K562 (cell line): ENCODE measurements around the gene LAPTM5.

Source experiments
- EHMT2 ChIP-seq: fragments of 450-650 bp; IDR thresholded peaks from 2 replicates; pipeline ENCODE4 v1.6.1; 2018; ENCODE audit warnings: antibody characterized with exemption
- EZH2 ChIP-seq: IDR thresholded peaks from 2 replicates; pipeline ENCODE4 v1.6.1; 2012; ENCODE audit warnings: low read depth, mild to moderate bottlenecking, inconsistent platforms, low read length, borderline replicate concordance
- MYBL2 ChIP-seq, 2 experiments: fragments of 450-650 bp in 1 of 2; sonication (generic) in 1 of 2; formaldehyde crosslinking in 1 of 2; IDR thresholded peaks; 2 replicates each; pipeline versions ENCODE4 v1.6.1 to v1.8.1; 2017 to 2022; ENCODE audit warnings: borderline replicate concordance in 1 of 2, inconsistent platforms in 1 of 2, low read depth in 1 of 2, mild to moderate bottlenecking in 1 of 2, missing genetic modification reagents in 1 of 2, moderate library complexity in 1 of 2
- RUNX1 ChIP-seq: sonication (generic); IDR thresholded peaks from 2 replicates; pipeline ENCODE4 v1.6.1; 2016; ENCODE audit warnings: antibody characterized with exemption, low read depth
- SMAD3 ChIP-seq: fragments of 450-650 bp; formaldehyde crosslinking; conservative IDR thresholded peaks from 2 replicates; pipeline ENCODE4 v1.4.0; 2020; ENCODE audit warnings: mild to moderate bottlenecking
- TF ChIP-seq, protein P1 (sequence below): IDR thresholded peaks from 2 replicates; pipeline ENCODE4 v1.6.1; 2016; ENCODE audit warnings: missing genetic modification characterization, missing compliant biosample characterization

DNA sequence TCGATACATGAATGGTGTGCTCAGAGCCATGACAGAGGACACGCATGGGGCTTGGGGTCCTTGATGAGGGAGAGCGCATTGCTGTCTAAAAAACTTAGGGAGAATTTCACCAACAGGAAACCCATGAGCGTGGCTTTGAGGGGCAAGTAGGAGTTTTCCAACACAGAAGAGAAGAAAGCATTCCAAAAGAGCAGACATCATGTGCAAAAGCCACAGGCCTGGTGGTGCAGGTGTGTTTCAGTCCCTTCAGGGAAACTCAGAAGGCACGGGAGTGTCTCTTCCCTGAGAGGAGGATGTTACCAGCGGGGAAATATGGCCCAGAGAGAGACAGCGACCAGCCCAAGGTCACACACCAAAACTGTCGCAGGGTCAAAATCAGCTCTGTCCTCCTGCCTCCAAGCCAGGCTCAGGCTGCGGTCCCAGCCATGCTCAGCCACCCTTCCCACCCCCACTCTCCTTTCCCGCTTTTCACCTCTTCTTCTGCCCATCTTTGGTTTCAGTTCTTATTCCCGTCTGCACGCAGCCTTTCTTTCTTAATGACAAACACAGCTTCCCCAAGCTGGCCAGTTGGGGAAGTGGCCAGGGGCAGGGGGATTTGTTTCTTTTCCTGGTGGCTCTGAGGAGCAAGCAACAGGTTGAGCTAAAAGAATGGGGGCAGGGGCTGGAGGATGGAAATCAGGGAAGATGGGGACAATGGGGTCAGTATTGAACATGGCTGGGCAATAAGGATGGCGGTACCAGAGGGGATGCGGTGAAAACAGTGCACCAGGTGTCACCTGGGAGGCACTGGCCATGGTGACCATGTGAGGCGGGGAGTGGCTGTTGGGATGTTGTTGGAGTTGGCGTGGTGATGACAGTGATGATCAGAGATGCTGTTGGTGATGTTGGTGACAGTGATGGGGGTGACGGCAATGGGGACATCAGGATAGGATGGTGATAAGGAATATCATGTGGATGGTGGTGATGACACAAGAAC is 10.3 kb downstream of the LAPTM5 start:
- TF ChIP-seq, protein P1, sequence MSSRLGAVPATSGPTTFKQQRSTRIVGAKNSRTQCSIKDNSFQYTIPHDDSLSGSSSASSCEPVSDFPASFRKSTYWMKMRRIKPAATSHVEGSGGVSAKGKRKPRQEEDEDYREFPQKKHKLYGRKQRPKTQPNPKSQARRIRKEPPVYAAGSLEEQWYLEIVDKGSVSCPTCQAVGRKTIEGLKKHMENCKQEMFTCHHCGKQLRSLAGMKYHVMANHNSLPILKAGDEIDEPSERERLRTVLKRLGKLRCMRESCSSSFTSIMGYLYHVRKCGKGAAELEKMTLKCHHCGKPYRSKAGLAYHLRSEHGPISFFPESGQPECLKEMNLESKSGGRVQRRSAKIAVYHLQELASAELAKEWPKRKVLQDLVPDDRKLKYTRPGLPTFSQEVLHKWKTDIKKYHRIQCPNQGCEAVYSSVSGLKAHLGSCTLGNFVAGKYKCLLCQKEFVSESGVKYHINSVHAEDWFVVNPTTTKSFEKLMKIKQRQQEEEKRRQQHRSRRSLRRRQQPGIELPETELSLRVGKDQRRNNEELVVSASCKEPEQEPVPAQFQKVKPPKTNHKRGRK = no peak
- no peak for TF ChIP-seq EZH2
- no peak for TF ChIP-seq MYBL2 (IDR thresholded peaks at IDR 0.05; ENCODE audit: low read depth)
- TF ChIP-seq MYBL2 (CRISPR knock-in tag; IDR thresholded peaks at IDR 0.05; ENCODE audit: borderline replicate concordance) = no peak
- no peak for TF ChIP-seq RUNX1
- no peak for TF ChIP-seq SMAD3
- TF ChIP-seq EHMT2 = no peak
